ENCODE results near the gene HERC4. TPM values are rescaled to one million over a fixed set of nuclear protein-coding genes. Genes with fewer than 3 reads are reported as not detected.

HERC4 gene
- total RNA-seq, 1 donor from 2014 or later: 74.2 TPM

DNA sequence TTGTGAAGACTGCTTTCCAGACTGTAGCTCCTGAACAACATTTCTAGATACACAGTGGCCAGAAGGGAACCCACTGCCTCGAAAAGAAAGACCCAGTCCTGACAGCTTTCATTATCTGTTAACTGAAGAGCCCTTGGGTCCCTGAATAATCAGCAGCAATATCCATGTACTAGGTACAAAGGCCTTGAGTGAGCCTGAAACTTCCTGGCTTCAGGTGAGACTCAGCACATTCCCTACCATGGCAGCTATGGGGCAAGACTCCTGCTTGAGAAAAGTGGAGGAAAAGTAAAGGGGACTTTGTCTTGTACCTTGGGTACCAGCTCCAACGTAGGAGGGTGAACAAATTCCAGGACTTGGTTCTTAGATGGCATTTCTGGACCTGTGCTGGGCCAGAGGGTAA, 97.8 kb downstream of the HERC4 start:
- no peaks in the 10 kb centered on the region for H3K9me3 ChIP-seq (ENCODE audit: low read depth)
- no peak overlapping the region for H3K9ac ChIP-seq
- no peaks in the 10 kb centered on the region for H4K20me1 ChIP-seq (ENCODE audit: low read depth)
- H3K4me3 ChIP-seq: no peak overlapping the region
- peaks cover 24% of the 10 kb centered on the region for H3K36me3 ChIP-seq
- H2AFZ ChIP-seq (replicated peaks): no peak overlapping the region
- Mint-ChIP-seq H3K4me3 (no peak overlapping the region), H3K36me3 (peaks cover 44% of the 10 kb centered on the region), H3K4me1 (no peaks in the 10 kb centered on the region), H3K9me3 (peaks cover 3% of the 10 kb centered on the region), H3K27ac (no peak overlapping the region), H3K27me3 (ENCODE audit: insufficient read depth, low read depth) (no peaks in the 10 kb centered on the region)
- no peaks in the 10 kb centered on the region for H3K79me2 ChIP-seq (ENCODE audit: low read depth)
- peaks cover 13% of the 10 kb centered on the region for H3F3A ChIP-seq (ENCODE audit: low read depth)
- no peak for DNase-seq (ENCODE audit: low spot score)
- peak overlapping the region; percentile 57 for H3K27ac ChIP-seq
- no peaks in the 10 kb centered on the region for H3K27me3 ChIP-seq
- peak overlapping the region; percentile 11 for H3K4me2 ChIP-seq
- peaks cover 13% of the 10 kb centered on the region for H3K4me1 ChIP-seq
- TF ChIP-seq EZH2phosphoT487 (IDR thresholded peaks at IDR 0.05): no peak
- TF ChIP-seq EZH2 (IDR thresholded peaks at IDR 0.05): no peak
- TF ChIP-seq, protein P1, sequence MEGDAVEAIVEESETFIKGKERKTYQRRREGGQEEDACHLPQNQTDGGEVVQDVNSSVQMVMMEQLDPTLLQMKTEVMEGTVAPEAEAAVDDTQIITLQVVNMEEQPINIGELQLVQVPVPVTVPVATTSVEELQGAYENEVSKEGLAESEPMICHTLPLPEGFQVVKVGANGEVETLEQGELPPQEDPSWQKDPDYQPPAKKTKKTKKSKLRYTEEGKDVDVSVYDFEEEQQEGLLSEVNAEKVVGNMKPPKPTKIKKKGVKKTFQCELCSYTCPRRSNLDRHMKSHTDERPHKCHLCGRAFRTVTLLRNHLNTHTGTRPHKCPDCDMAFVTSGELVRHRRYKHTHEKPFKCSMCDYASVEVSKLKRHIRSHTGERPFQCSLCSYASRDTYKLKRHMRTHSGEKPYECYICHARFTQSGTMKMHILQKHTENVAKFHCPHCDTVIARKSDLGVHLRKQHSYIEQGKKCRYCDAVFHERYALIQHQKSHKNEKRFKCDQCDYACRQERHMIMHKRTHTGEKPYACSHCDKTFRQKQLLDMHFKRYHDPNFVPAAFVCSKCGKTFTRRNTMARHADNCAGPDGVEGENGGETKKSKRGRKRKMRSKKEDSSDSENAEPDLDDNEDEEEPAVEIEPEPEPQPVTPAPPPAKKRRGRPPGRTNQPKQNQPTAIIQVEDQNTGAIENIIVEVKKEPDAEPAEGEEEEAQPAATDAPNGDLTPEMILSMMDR (IDR thresholded peaks at IDR 0.05): no peak

DNA sequence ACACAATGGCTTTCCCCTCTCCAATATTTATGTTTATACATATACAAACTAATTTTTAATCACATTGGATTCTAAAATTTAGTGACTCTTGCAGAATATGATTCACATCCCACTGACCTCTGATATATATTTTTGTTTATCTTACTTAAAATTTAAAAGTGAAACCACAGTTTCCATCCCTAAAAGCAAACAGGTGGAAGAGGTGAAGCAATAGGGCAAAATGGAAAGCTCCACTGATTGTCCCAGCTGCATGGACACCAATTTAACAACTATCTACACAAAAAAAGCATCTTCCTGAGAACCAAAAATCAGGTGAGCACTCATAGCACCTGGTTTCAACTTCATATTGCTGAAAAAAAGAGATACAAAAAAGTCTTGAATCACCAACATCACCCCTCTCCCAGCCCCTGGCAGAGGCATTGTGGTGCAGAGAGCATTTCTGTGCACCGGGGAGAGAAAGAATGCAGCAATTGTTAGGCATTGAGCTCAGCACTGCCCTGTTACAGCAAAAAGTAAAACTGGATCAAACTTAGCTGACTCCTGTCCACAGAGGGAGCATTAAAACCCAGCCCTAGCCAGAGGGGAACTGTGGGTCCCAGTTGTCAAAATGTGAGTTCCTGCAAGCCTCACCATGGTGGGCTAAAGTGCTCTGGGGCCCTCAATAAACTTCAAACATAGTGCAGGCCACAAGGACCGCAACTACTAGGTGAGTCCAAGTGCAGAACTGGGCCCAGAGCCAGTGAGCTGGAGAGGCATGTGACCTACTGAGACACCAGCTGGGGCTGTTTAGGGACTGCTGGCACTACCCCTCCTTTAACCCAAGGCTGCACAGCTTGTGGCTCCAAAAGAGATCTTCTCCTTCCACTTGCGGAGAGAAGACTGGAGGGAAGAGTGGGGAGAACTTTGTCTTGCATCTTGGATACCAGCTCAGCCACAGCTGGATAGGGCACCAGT, 98.5 kb downstream of the HERC4 start:
- peaks cover 44% of the 10 kb centered on the region for H3K36me3 Mint-ChIP-seq
- no peak overlapping the region for H3K9ac ChIP-seq
- H3K4me3 ChIP-seq: no peak overlapping the region

DNA sequence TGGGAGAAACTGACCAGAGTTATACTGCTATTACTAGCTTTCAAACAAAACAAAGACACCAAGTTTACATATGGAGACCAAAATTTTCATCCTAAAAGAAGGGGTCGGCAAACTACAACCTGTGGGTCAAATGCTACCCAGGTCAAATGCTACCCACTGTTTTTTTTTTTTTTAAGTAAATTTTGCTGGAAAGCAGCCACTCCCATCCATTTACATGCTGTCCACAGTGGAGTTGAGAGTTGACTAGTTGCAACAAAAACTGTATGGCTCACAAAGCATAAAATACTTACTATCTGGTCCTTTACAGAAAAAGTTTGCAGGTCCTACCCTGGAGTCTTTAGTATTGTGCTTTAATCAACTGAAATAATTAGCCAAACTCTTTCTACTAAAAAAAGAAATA, 99.2 kb downstream of the HERC4 start:
- TF ChIP-seq, protein P1 (IDR thresholded peaks at IDR 0.05): no peak
- TF ChIP-seq EZH2phosphoT487 (IDR thresholded peaks at IDR 0.05): no peak
- no peak for TF ChIP-seq EZH2 (IDR thresholded peaks at IDR 0.05)
- Histone ChIP-seq H3K27ac (no peak overlapping the region), H3F3A (ENCODE audit: low read depth) (peaks cover 13% of the 10 kb centered on the region), H3K4me2 (no peak overlapping the region), H4K20me1 (ENCODE audit: low read depth) (no peaks in the 10 kb centered on the region), H3K4me1 (peaks cover 13% of the 10 kb centered on the region), H3K9ac (no peak overlapping the region), H3K9me3 (ENCODE audit: low read depth) (peaks cover 6% of the 10 kb centered on the region), H3K36me3 (peaks cover 32% of the 10 kb centered on the region), H3K79me2 (ENCODE audit: low read depth) (no peaks in the 10 kb centered on the region), H2AFZ (replicated peaks) (no peak overlapping the region), H3K4me3 (no peak overlapping the region), H3K27me3 (no peaks in the 10 kb centered on the region)
- DNase-seq (ENCODE audit: low spot score): no peak
- Mint-ChIP-seq H3K27ac (no peak overlapping the region), H3K9me3 (peaks cover 8% of the 10 kb centered on the region), H3K4me3 (no peak overlapping the region), H3K36me3 (peaks cover 42% of the 10 kb centered on the region), H3K27me3 (ENCODE audit: insufficient read depth, low read depth) (no peaks in the 10 kb centered on the region), H3K4me1 (no peaks in the 10 kb centered on the region)

More for the DNA sequence above, 98.5 kb downstream of the HERC4 start:
- Histone ChIP-seq H3K27me3 (no peaks in the 10 kb centered on the region), H2AFZ (replicated peaks) (no peak overlapping the region), H3K4me1 (peaks cover 13% of the 10 kb centered on the region), H4K20me1 (ENCODE audit: low read depth) (no peaks in the 10 kb centered on the region), H3F3A (ENCODE audit: low read depth) (peaks cover 13% of the 10 kb centered on the region), H3K36me3 (peaks cover 27% of the 10 kb centered on the region), H3K79me2 (ENCODE audit: low read depth) (no peaks in the 10 kb centered on the region), H3K4me2 (peak overlapping the region; percentile 11), H3K27ac (peak overlapping the region; percentile 57), H3K9me3 (ENCODE audit: low read depth) (peaks cover 3% of the 10 kb centered on the region)
- H3K4me1 Mint-ChIP-seq: no peaks in the 10 kb centered on the region
- DNase-seq (ENCODE audit: low spot score): peak; percentile 31
- no peak overlapping the region for H3K4me3 Mint-ChIP-seq
- H3K27ac Mint-ChIP-seq: peak overlapping the region; percentile 11
- no peaks in the 10 kb centered on the region for H3K27me3 Mint-ChIP-seq (ENCODE audit: insufficient read depth, low read depth)
- TF ChIP-seq, protein P1 (IDR thresholded peaks at IDR 0.05): no peak
- TF ChIP-seq EZH2phosphoT487 (IDR thresholded peaks at IDR 0.05) (no peak), EZH2 (IDR thresholded peaks at IDR 0.05) (no peak)
- H3K9me3 Mint-ChIP-seq: peaks cover 7% of the 10 kb centered on the region

Data from neural progenitor cell (in vitro differentiated cells).